Nephron progenitor cell (in vitro differentiated cells): ENCODE data around the gene NKAPL.

ENCODE experiments used
- DNase-seq: peaks from one replicate; pipeline ENCODE4 v3.0.0; 2021
- H3K27ac Mint-ChIP-seq: 2 replicates; pipeline ENCODE4 v1.8.0; 2021; ENCODE audit warnings: mild to moderate bottlenecking, moderate library complexity, mixed read lengths
- H3K27me3 Mint-ChIP-seq: 2 replicates; pipeline ENCODE4 v1.8.0; 2021; ENCODE audit warnings: mild to moderate bottlenecking, low read depth, mixed read lengths; ENCODE audit not compliant: poor library complexity
- H3K36me3 Mint-ChIP-seq: 2 replicates; pipeline ENCODE4 v1.8.0; 2021; ENCODE audit warnings: low read depth, mixed read lengths
- H3K4me1 Mint-ChIP-seq: 2 replicates; pipeline ENCODE4 v1.8.0; 2021; ENCODE audit warnings: mixed read lengths
- H3K4me3 Mint-ChIP-seq: 2 replicates; pipeline ENCODE4 v1.8.0; 2021; ENCODE audit warnings: mild to moderate bottlenecking, moderate library complexity, mixed read lengths
- H3K9me3 Mint-ChIP-seq: 2 replicates; pipeline ENCODE4 v1.8.0; 2021; ENCODE audit warnings: mild to moderate bottlenecking, moderate library complexity, mixed read lengths
- TF ChIP-seq, protein P1 (sequence below): fragments of 200-600 bp; sonication (generic); IDR thresholded peaks from 2 replicates; pipeline ENCODE4 v1.5.0; 2021; ENCODE audit warnings: antibody characterized with exemption

Gene NKAPL

GRCh38 chr6:28243946-28244345 is 15.2 kb upstream of the NKAPL start:
- H3K9me3 Mint-ChIP-seq = no peaks in the 10 kb centered on the region
- no peak overlapping the region for H3K4me3 Mint-ChIP-seq
- no peaks in the 10 kb centered on the region for H3K4me1 Mint-ChIP-seq
- TF ChIP-seq, protein P1, sequence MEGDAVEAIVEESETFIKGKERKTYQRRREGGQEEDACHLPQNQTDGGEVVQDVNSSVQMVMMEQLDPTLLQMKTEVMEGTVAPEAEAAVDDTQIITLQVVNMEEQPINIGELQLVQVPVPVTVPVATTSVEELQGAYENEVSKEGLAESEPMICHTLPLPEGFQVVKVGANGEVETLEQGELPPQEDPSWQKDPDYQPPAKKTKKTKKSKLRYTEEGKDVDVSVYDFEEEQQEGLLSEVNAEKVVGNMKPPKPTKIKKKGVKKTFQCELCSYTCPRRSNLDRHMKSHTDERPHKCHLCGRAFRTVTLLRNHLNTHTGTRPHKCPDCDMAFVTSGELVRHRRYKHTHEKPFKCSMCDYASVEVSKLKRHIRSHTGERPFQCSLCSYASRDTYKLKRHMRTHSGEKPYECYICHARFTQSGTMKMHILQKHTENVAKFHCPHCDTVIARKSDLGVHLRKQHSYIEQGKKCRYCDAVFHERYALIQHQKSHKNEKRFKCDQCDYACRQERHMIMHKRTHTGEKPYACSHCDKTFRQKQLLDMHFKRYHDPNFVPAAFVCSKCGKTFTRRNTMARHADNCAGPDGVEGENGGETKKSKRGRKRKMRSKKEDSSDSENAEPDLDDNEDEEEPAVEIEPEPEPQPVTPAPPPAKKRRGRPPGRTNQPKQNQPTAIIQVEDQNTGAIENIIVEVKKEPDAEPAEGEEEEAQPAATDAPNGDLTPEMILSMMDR = no peak
- no peak overlapping the region for H3K27ac Mint-ChIP-seq
- DNase-seq = no peak
- peaks cover 58% of the 10 kb centered on the region for H3K36me3 Mint-ChIP-seq
- H3K27me3 Mint-ChIP-seq = no peaks in the 10 kb centered on the region

DNA sequence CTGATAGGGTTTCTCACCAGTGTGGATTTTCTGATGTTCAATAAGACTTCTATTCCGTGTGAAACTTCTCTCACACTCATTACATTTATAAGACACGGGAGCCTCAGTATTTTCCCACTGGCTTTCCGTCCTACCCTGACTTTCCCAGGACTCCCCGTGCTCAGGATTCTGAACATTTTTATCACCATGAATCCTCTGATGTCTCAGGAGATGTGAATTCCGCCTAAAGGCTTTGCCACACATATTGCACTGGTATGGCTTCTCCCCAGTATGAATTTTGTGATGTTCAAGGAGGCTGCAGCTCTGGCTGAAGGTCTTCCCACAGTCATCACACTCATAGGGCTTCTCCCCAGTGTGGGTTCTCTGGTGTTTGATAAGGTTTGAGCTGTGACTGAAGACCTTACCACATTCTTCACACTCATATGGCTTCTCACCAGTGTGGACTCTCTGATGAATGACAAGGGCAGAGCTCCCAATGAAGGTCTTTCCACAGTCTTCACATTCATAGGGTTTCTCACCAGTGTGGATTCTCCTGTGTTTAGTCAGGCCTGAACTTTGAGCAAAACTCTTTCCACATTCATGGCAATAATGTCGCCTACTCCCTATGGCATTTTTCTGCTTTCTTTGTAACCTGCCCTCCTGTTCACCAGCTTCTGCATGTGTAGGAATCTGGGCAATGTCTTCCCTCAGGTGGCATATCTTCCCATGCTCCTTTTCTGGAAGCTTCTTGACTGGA is 13.7 kb upstream of the NKAPL start:
- TF ChIP-seq, protein P1 = no peak
- Mint-ChIP-seq H3K9me3 (no peaks in the 10 kb centered on the region), H3K27ac (peak overlapping the region; percentile 21), H3K4me1 (peaks cover 3% of the 10 kb centered on the region), H3K36me3 (peaks cover 52% of the 10 kb centered on the region), H3K27me3 (no peaks in the 10 kb centered on the region), H3K4me3 (no peak overlapping the region)
- no peak for DNase-seq

DNA sequence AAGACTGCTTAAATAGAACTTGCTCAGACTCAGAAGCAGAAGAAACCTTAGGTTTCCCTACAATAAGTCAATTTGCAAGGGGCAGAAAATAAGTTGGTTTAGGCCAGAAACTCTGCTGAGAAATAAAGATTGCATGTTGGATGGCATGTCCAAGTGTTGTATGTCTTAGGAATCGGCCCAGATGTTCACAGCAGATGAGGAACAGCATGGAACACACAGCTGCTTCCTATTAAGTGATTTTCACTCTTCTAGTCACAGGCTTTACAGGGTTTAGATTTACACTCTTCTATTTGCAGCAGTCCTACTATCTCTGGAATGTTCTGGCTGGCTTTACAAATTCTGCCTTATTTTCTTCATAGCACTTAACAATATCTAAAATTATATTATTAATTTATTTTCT is 10.2 kb upstream of the NKAPL start:
- Mint-ChIP-seq H3K27ac (no peak overlapping the region), H3K27me3 (no peaks in the 10 kb centered on the region), H3K4me3 (no peak overlapping the region), H3K36me3 (peaks cover 44% of the 10 kb centered on the region), H3K9me3 (no peaks in the 10 kb centered on the region), H3K4me1 (peaks cover 24% of the 10 kb centered on the region)
- TF ChIP-seq, protein P1 = no peak
- no peak for DNase-seq

DNA sequence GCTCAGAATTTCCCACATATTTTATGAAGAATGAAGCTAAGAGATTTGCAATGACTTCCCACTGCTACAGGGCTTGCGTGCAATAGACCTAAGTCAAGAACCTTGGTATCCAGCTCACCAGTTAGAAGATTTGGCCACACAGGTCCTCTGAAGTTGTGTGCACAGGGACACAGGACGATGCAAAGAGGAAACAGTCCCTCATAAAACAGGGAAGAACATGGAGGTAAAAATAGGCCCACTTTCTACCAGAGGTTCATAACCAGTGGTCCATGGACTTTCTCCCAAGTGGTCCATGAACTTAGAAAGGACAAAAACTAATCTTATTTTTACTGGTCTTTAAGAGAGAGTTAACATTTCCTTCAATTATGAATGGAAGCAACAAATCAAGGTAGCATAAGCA is 8.3 kb upstream of the NKAPL start:
- no peaks in the 10 kb centered on the region for H3K27me3 Mint-ChIP-seq
- no peaks in the 10 kb centered on the region for H3K9me3 Mint-ChIP-seq
- DNase-seq = no peak
- peak overlapping the region; percentile 99 for H3K4me3 Mint-ChIP-seq
- H3K27ac Mint-ChIP-seq = no peak overlapping the region
- H3K4me1 Mint-ChIP-seq = peaks cover 24% of the 10 kb centered on the region
- peaks cover 26% of the 10 kb centered on the region for H3K36me3 Mint-ChIP-seq
- TF ChIP-seq, protein P1 = no peak

DNA sequence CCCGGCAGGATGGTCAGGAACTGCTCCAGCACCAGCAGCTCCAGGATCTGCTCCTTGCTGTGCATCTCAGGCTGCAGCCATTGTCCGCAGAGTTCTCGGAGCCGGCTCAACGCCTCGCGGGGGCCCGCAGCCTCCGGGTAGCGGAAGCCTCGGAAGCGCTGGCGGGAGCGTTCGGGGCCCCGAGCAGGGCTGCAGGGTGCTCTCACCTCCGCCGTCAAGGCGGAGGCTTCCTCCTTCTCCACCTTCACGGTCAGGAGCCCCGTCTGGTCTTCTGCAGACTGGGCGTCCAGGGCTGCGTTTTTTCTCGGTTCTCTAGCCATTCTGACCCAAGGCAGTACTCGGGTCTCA is 7.5 kb upstream of the NKAPL start:
- peak overlapping the region; percentile 99 for H3K4me3 Mint-ChIP-seq

More for the DNA sequence above, 7.5 kb upstream of the NKAPL start:
- Mint-ChIP-seq H3K36me3 (peaks cover 18% of the 10 kb centered on the region), H3K4me1 (peaks cover 24% of the 10 kb centered on the region), H3K27ac (peak overlapping the region; percentile 85), H3K9me3 (no peaks in the 10 kb centered on the region), H3K27me3 (no peaks in the 10 kb centered on the region)
- peak; percentile 50 for DNase-seq
- TF ChIP-seq, protein P1 = no peak
